ENCODE results near the gene PACSIN2.

The PACSIN2 gene

DNA sequence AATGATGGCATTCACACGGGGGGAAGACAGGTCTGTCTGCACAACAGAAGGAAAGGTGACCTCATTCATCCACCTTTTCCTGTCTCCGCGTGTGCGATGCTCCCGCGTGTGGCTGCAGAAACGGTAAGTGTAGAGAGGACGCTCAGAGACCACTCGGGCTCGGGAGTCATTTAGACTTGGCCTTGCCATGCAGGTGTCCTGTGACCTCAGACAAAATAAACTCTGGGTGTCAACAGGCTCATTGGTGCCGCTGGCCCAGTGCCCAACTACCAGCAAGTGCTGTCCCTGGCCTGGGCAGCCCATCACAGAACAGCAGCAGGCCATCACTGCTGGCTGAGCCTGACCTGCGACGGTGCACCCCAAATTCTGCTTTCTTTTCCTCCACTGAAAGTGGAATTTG is 109.7 kb downstream of the PACSIN2 start:
- no peak for DNase-seq (ENCODE audit: low spot score)

DNA sequence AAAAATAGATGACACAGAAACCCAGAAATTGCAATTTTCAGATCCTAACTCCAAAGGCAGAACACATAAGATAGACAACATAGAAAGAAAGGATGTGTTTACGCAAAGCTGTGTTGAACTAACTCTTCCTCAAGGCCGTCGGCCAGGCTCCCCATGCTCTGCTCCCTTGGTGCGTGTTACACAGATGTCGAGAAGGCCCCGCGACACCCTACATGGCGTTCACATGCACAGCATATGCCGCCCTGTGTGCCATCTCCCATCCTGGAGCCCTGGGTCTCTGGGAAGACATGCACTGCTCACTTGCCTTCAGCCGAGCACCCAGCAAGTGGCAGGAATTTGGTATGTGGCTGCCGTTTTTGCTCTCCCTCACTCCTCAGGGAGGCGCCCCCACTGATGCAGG is 110.9 kb downstream of the PACSIN2 start:
- DNase-seq (ENCODE audit: low spot score): no peak

DNA sequence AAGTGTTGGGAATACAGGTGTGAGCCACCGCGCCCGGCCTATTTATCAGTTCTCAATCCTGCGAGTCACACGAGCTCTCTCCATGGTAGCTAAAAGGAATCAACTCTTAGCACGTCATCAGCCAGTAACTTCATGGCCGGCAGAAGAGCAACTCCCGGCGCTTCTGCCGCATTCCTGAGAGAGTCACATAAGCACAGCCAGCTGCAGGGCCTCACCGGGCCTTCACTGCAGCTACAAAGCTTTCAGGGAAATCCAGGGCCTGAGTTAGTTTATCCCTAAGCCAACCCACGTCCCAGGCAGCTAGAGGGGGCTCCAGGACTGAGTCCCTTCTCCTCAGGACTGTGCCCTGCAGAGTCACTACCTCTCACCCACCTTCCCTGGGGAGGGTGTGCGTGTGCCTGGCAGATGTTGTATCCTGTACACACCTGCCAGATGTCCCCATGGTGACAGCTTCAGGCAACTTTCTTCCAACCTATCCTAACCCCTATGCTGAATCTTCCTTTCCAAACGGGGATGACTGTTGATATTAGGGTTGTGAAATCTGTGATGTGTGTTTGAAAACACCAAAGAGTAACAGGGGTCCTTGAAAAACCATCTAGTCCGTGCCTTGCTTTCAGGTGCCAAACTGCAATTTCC is 112.0 kb downstream of the PACSIN2 start:
- no peak for DNase-seq (ENCODE audit: low spot score)

DNA sequence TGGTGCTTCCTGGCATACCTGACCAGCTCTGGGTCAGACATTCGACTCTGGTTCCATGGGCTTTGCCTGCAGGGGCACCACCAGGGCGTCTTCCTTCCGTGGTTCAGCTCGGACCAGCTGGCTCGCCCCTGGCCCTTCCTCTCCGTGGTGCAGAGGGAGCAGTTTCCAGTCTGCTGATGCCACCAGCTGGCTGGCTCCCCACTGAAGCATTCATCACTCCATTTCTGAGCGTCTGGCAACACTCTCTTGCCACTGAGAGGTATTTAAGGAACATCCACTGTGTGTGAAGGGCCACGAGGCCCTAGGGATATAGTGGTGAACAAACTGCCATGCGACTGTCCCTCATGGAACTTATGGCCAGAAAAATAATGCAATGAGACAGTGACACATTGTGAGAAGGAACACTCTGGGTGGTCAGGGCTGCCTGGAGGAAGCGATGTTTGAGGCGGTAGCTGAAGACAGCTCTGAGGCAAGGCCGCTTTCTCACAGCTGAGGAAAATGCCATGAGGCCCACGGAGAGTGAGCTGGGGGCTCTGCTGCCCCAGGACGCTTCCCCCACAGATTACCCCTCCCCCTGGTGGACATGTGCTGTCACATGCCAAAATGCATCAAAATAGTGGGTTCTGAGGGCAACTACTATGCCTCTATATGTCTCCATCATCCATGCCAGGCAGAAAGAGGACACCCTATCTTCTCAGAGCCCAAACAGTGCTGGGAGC is 113.0 kb downstream of the PACSIN2 start:
- DNase-seq (ENCODE audit: low spot score): no peak

DNA sequence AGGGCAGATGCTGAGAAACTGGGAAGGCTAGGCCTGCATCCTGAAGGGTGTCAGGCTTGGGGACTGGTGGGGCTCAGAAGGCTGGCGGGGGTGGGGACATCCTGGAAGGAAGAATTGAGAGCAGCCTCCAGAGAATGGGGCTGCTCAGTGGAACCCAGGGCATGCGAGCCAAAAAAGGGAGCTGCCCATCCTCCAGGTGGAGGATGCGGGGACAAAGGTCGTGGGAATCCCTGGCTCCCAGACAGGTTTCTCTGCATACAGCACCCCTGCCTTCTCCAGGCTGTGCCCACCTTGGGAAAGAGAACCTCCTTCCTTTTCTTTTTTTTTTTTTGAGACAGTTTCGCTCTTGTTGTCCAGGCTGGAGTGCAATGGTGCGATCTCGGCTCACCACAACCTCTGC is 117.0 kb downstream of the PACSIN2 start:
- DNase-seq (ENCODE audit: low spot score): no peak

DNA sequence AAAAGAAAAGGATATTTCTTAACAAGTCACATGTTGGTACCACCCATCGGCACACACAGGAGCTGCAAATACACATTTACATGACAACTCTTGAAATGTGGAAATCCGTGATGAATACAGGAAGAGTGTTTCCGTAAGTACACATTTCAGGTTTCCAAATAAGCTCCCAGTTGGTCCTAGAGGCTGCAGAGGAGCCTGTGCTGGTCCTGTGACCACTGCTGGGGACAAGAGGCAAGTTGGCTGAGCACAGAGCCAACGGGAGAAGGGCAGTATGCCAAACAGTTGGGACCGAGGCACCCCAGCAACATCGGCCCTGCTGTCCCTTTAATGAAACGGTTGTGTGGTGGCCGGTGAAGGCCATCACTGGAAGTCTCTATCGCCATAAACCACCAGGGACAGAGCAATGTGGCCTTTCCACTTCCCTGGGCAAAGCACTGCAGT is 119.4 kb downstream of the PACSIN2 start:
- no peak for DNase-seq (ENCODE audit: low spot score)

GRCh38 chr22:42895087-42895486 is 119.9 kb downstream of the PACSIN2 start:
- DNase-seq (ENCODE audit: low spot score): no peak

- no peak for DNase-seq (ENCODE audit: low spot score)
These were observed 121.4 kb downstream of the PACSIN2 start for GRCh38 chr22:42893371-42894150.

- no peak for DNase-seq (ENCODE audit: low spot score)
These were observed 122.2 kb downstream of the PACSIN2 start for GRCh38 chr22:42892571-42893316.

DNA sequence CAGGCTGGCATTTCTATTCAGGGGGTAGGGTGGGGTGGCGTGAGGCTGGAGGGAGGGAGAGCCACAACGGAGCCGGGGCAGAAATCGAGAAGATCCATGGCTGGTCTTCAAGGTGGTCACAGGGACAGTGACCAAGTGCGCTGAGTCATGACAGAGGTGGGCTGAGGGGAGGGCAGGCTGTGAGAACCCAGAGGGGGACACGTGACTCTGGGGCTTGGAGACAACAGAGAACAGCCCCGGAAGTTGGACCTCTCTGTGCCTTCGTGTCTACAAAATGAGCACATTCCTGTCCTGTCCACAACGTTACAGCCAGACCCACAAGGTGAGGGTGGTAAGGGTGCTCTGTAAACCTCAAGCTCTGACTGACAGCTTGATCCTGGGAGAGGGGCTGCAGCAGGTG is 122.8 kb downstream of the PACSIN2 start:
- DNase-seq (ENCODE audit: low spot score): no peak

- DNase-seq (ENCODE audit: low spot score): no peak
These were observed 123.3 kb downstream of the PACSIN2 start for GRCh38 chr22:42891696-42892095.

DNA sequence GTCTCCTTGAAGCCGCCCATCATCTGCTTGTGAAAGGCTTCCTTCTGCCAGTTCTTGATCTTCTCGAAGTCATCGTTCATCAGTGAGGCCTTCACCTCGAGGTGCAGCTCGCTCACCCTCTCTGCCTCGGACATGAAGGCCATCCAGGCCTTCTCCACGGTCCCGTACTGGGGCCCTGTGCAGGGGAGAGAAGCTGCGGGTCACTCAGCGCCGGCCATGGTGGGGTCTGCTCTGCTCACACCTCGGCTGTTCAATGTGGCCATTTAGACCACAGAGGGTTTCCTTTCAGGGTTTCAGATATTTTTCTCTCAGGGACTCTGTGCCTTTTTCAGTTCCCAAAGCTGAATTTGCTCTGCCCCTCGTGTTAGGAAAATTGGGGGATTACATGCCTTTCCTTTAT is 123.9 kb downstream of the PACSIN2 start:
- DNase-seq (ENCODE audit: low spot score): no peak

GRCh38 chr22:42889304-42889703 is 125.6 kb downstream of the PACSIN2 start:
- no peak for DNase-seq (ENCODE audit: low spot score)

- peak; percentile 79 for DNase-seq (ENCODE audit: low spot score)
These were observed 127.1 kb downstream of the PACSIN2 start for GRCh38 chr22:42887523-42888507.

DNA sequence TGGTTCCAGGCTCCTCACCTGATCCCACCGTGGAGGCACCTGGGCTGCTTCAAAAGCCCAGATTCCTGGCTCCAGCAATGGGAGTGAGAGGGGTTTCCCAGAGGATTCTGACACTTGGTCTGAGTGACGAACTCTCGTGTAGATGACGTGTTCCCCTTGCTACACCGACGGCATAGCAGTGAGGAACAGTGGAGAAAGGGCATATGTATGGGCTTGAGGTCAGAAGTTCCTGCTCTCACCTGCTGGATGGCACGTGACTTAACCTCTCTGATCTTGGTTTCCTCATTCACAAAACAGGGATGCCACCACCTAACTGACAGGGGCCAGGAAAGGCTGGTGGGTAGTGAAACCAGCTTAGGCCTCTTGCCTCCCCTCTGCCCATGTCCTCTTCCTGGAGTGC is 127.8 kb downstream of the PACSIN2 start:
- DNase-seq (ENCODE audit: low spot score): peak; percentile 25

DNA sequence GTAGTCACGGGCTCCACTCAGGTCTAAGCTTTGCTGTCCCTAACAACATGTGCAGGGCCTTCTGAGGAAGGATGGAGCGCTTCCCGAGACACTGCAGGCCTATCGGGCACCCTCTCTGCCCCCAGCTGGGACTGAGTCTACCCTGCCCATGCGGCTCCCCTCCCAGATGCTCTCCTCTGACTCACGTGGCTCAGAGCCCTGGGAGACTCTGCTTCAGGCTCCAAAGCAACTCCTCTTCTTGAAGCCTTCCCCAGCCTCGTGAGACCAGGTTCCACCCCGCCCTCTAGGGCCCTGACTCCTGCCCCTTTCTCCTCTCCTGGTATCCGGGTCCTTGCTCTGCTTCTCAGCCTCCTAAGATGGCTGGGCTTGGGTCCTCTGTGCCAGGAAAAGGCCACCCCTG is 129.5 kb downstream of the PACSIN2 start:
- peak; percentile 21 for DNase-seq (ENCODE audit: low spot score)

DNA sequence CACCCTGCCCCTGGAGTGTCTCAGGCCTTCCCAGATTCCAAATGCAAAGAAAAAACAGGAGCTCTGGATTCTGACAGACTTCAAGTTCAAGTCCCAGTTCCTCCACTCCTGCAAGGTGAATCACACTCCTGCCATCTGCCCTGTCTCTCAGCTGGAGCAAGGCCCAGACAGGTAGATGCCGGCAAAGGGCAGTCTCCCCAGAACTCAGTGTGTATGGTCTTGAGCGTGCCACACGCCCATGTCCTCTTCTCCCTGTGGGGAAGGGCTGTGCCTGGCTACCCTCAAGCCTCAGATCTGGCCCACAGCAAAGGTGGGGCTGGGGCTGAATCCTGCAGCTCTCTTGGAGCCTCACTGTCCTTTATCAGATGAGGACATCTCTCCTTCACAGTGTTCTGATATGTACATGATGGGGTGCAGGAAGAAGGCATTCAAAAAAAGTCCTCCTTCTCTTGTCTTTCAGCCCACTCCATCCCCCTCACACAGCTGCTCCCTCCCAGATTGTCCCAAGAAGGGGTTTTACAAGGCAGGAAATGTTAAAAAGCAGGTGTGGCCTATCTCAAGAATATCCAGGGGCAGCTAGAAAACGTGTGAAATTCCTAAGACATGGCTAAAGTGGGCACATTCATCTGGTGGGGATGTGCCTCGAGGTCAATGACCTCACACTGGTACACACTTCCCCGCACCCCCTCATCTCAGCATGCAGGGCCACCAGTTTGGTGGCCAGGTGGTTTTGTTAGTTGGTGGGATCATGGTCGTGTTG is 130.2 kb downstream of the PACSIN2 start:
- DNase-seq (ENCODE audit: low spot score): no peak

DNA sequence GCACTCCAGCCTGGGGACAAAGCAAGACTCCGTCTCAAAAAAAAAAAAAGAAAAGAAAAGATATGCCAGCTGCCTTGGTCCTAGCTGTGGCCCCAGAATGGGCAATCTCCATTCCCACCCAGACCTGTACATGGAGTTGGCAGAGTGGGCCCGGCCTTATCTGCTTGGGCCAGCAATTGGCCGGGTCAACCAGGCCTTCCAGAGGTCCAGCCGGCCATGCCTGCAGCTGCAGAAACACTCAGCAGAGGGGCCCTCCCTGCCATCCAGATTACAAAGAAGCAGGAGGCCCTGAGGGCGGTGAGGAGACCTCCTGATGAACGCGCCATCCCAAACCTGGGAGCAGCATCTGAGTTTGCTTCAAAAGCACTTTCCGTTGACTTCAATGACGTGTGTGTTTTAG is 131.0 kb downstream of the PACSIN2 start:
- no peak for DNase-seq (ENCODE audit: low spot score)

GRCh38 chr22:42883121-42883520 is 131.8 kb downstream of the PACSIN2 start:
- peak; percentile 33 for DNase-seq (ENCODE audit: low spot score)

DNA sequence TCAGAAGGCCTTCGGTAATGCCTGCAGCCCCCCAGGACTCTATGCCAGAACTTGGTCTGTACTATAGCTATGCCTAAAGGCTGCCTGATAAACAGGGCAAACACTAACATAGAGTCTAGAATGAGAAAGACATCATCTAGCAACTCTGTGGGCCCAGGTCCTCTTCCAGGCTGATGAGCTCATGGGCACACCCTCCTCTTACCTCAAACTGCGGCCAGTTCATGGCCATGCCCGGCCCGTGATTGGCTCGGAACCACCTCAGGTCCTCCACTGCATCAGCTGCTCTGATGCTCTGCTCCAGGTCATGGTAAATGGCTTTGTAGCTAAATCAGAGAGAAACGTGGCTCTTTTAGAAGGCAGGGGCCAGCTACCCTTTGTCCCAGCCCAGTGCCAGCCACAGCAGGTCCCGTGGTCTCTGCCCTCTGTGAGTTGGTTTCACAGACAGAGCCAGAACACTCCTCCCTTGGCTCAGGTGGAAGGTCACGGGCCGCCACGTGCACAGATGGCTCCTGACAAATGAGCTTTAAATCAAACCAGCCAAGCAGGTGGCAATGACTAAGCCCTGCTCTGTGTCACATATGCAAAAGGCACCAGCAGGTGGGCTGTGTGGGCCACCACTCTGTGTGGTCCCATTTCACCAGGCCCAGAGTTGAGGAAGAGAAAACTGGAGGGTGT is 132.8 kb downstream of the PACSIN2 start:
- peak; percentile 52 for DNase-seq (ENCODE audit: low spot score)

All from kidney tubule cell (primary cell).